ENCODE measurements around the gene NRIP1. TPM values are rescaled to one million over a fixed set of nuclear protein-coding genes. Genes with fewer than 3 reads are reported as not detected.
A peak's percentile ranks its signal among the peaks of the same experiment; 100 is the strongest.
"Not testable (repeated sequence)": the region's sequence is repeated elsewhere in the genome, so short reads cannot be mapped to it uniquely, and the experiment has no call there.

NRIP1 gene
- polyA plus RNA-seq, 3 donors from 2014 or later: 21.5 to 25.1 (median 24.4) TPM

- Mint-ChIP-seq H3K27ac (no peak overlapping the region), H3K4me3 (no peak overlapping the region), H3K4me1 (peaks cover 43 to 63% of the 10 kb centered on the region in 2 donors)
Measured at GRCh38 chr21:15045017-15045416, 19.8 kb downstream of the NRIP1 start.

GRCh38 chr21:15042531-15042930, 22.3 kb downstream of the NRIP1 start:
- H3K36me3 Mint-ChIP-seq: peaks cover 0 to 18% (median 12%) of the 10 kb centered on the region in 3 donors
- no peak overlapping the region for H3K4me3 Mint-ChIP-seq
- no peak overlapping the region for H3K27ac Mint-ChIP-seq
- no peaks in the 10 kb centered on the region for H3K27me3 Mint-ChIP-seq (ENCODE audit: low read depth in 3 of 3)
- H3K9me3 Mint-ChIP-seq: no peaks in the 10 kb centered on the region
- H3K4me1 Mint-ChIP-seq: peaks cover 31 to 54% of the 10 kb centered on the region in 2 donors
- no peak for DNase-seq

More at GRCh38 chr21:15045017-15045416, 19.8 kb downstream of the NRIP1 start:
- no peak for DNase-seq
- Mint-ChIP-seq H3K27me3 (ENCODE audit: low read depth in 3 of 3) (peaks cover 0 to 3% (median 0%) of the 10 kb centered on the region in 3 donors), H3K9me3 (no peaks in the 10 kb centered on the region), H3K36me3 (peaks cover 0 to 13% (median 12%) of the 10 kb centered on the region in 3 donors)

GRCh38 chr21:15039607-15040299, 25.0 kb downstream of the NRIP1 start:
- H3K27ac Mint-ChIP-seq: no peak overlapping the region
- H3K9me3 Mint-ChIP-seq: no peaks in the 10 kb centered on the region
- peaks cover 21 to 47% of the 10 kb centered on the region in 2 donors for H3K4me1 Mint-ChIP-seq

GRCh38 chr21:15037900-15038293, 26.9 kb downstream of the NRIP1 start:
- Mint-ChIP-seq H3K36me3 (peaks cover 0 to 17% (median 5%) of the 10 kb centered on the region in 3 donors), H3K27me3 (ENCODE audit: low read depth in 3 of 3) (no peaks in the 10 kb centered on the region), H3K4me3 (no peak overlapping the region), H3K27ac (no peak overlapping the region), H3K9me3 (no peaks in the 10 kb centered on the region), H3K4me1 (peaks cover 23 to 51% of the 10 kb centered on the region in 2 donors)
- no peak for DNase-seq

More at GRCh38 chr21:15039607-15040299, 25.0 kb downstream of the NRIP1 start:
- no peak for DNase-seq
- Mint-ChIP-seq H3K4me3 (no peak overlapping the region), H3K36me3 (peaks cover 0 to 18% (median 6%) of the 10 kb centered on the region in 3 donors), H3K27me3 (ENCODE audit: low read depth in 3 of 3) (no peaks in the 10 kb centered on the region)

GRCh38 chr21:15037095-15037899, 27.5 kb downstream of the NRIP1 start:
- Mint-ChIP-seq H3K36me3 (peaks cover 0 to 11% (median 0%) of the 10 kb centered on the region in 3 donors), H3K4me1 (peaks cover 24 to 51% of the 10 kb centered on the region in 2 donors), H3K9me3 (no peaks in the 10 kb centered on the region), H3K27ac (no peak overlapping the region), H3K27me3 (ENCODE audit: low read depth in 3 of 3) (no peaks in the 10 kb centered on the region), H3K4me3 (no peak overlapping the region)
- no peak for DNase-seq

GRCh38 chr21:15036189-15036588, 28.6 kb downstream of the NRIP1 start:
- H3K4me3 Mint-ChIP-seq: no peak overlapping the region
- peaks cover 29 to 58% of the 10 kb centered on the region in 2 donors for H3K4me1 Mint-ChIP-seq
- H3K36me3 Mint-ChIP-seq: peaks cover 0 to 7% (median 0%) of the 10 kb centered on the region in 3 donors
- H3K27ac Mint-ChIP-seq: peak overlapping the region in 1 of 6 donors; percentile 79
- no peak for DNase-seq
- no peaks in the 10 kb centered on the region for H3K27me3 Mint-ChIP-seq (ENCODE audit: low read depth in 3 of 3)
- no peaks in the 10 kb centered on the region for H3K9me3 Mint-ChIP-seq

- Mint-ChIP-seq H3K27ac (peak overlapping the region in 2 of 6 donors; percentile 8 to 28), H3K36me3 (peaks cover 0 to 8% (median 4%) of the 10 kb centered on the region in 3 donors), H3K9me3 (no peaks in the 10 kb centered on the region), H3K4me1 (peaks cover 32 to 66% of the 10 kb centered on the region in 2 donors), H3K4me3 (no peak overlapping the region), H3K27me3 (ENCODE audit: low read depth in 3 of 3) (no peaks in the 10 kb centered on the region)
- no peak for DNase-seq
Measured at GRCh38 chr21:15034126-15034853, 30.5 kb downstream of the NRIP1 start.

- peaks cover 0 to 4% (median 3%) of the 10 kb centered on the region in 3 donors for H3K36me3 Mint-ChIP-seq
- no peaks in the 10 kb centered on the region for H3K9me3 Mint-ChIP-seq
- H3K27ac Mint-ChIP-seq: peak overlapping the region in 2 of 6 donors; percentile 31 to 58
- H3K27me3 Mint-ChIP-seq (ENCODE audit: low read depth in 3 of 3): no peaks in the 10 kb centered on the region
- H3K4me1 Mint-ChIP-seq: peaks cover 45 to 79% of the 10 kb centered on the region in 2 donors
- H3K4me3 Mint-ChIP-seq: no peak overlapping the region
- DNase-seq: no peak
Measured at GRCh38 chr21:15031790-15032357, 32.9 kb downstream of the NRIP1 start.

GRCh38 chr21:15031362-15031761, 33.4 kb downstream of the NRIP1 start:
- H3K4me1 Mint-ChIP-seq: peaks cover 48 to 81% of the 10 kb centered on the region in 2 donors
- not testable (repeated sequence) for H3K4me3 Mint-ChIP-seq; H3K27ac Mint-ChIP-seq; H3K36me3 Mint-ChIP-seq; DNase-seq; H3K27me3 Mint-ChIP-seq (ENCODE audit: low read depth in 3 of 3); H3K9me3 Mint-ChIP-seq

- H3K4me1 Mint-ChIP-seq: peaks cover 46 to 77% of the 10 kb centered on the region in 2 donors
Measured at GRCh38 chr21:15030861-15031260, 33.9 kb downstream of the NRIP1 start.

GRCh38 chr21:15029077-15029476, 35.7 kb downstream of the NRIP1 start:
- DNase-seq: no peak
- H3K27me3 Mint-ChIP-seq (ENCODE audit: low read depth in 3 of 3): no peaks in the 10 kb centered on the region
- H3K4me3 Mint-ChIP-seq: no peak overlapping the region
- peaks cover 46 to 70% of the 10 kb centered on the region in 2 donors for H3K4me1 Mint-ChIP-seq
- H3K36me3 Mint-ChIP-seq: peaks cover 0 to 4% (median 3%) of the 10 kb centered on the region in 3 donors
- H3K9me3 Mint-ChIP-seq: no peaks in the 10 kb centered on the region
- H3K27ac Mint-ChIP-seq: no peak overlapping the region

More at GRCh38 chr21:15030861-15031260, 33.9 kb downstream of the NRIP1 start:
- not testable (repeated sequence) for H3K4me3 Mint-ChIP-seq; H3K36me3 Mint-ChIP-seq; DNase-seq; H3K27me3 Mint-ChIP-seq (ENCODE audit: low read depth in 3 of 3); H3K9me3 Mint-ChIP-seq; H3K27ac Mint-ChIP-seq

- peaks cover 0 to 4% (median 3%) of the 10 kb centered on the region in 3 donors for H3K36me3 Mint-ChIP-seq
- H3K9me3 Mint-ChIP-seq: no peaks in the 10 kb centered on the region
- no peak overlapping the region for H3K27ac Mint-ChIP-seq
- H3K27me3 Mint-ChIP-seq (ENCODE audit: low read depth in 3 of 3): no peaks in the 10 kb centered on the region
- DNase-seq: no peak
- H3K4me3 Mint-ChIP-seq: no peak overlapping the region
- H3K4me1 Mint-ChIP-seq: peaks cover 42 to 62% of the 10 kb centered on the region in 2 donors
Measured at GRCh38 chr21:15028186-15028585, 36.6 kb downstream of the NRIP1 start.

GRCh38 chr21:15027056-15027455, 37.7 kb downstream of the NRIP1 start:
- DNase-seq: no peak
- no peaks in the 10 kb centered on the region for H3K9me3 Mint-ChIP-seq
- peaks cover under 1 to 5% (median 3%) of the 10 kb centered on the region in 3 donors for H3K36me3 Mint-ChIP-seq
- H3K4me3 Mint-ChIP-seq: no peak overlapping the region
- H3K27ac Mint-ChIP-seq: no peak overlapping the region
- peaks cover 36 to 64% of the 10 kb centered on the region in 2 donors for H3K4me1 Mint-ChIP-seq
- H3K27me3 Mint-ChIP-seq (ENCODE audit: low read depth in 3 of 3): peaks cover 0 to under 1% (median 0%) of the 10 kb centered on the region in 3 donors
